ENCODE measurements around the gene ADCY5.

Gene ADCY5

DNA sequence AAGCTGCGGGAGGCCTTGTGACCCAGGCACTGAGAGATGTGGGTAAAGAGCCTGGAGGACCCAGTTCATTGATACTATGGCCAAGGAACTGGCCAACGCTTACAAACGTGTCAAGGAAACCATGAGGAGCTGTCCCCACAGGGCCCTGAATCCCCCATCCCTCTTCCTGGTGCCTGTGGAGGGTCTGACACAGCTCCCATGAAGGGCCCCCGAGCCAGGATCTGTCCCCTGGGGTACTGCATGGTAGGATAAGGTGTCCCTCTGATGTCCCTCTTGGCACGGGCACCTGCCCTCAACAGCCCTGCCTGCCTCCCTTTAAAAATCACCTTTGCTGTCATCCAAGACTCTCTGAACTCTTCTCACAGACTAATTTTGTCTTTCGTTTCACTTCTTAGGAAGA lies 122.4 kb downstream of the ADCY5 start:
- DNase-seq (ENCODE audit: extremely low read depth, low read depth), result no peak
- TF ChIP-seq, protein P1, sequence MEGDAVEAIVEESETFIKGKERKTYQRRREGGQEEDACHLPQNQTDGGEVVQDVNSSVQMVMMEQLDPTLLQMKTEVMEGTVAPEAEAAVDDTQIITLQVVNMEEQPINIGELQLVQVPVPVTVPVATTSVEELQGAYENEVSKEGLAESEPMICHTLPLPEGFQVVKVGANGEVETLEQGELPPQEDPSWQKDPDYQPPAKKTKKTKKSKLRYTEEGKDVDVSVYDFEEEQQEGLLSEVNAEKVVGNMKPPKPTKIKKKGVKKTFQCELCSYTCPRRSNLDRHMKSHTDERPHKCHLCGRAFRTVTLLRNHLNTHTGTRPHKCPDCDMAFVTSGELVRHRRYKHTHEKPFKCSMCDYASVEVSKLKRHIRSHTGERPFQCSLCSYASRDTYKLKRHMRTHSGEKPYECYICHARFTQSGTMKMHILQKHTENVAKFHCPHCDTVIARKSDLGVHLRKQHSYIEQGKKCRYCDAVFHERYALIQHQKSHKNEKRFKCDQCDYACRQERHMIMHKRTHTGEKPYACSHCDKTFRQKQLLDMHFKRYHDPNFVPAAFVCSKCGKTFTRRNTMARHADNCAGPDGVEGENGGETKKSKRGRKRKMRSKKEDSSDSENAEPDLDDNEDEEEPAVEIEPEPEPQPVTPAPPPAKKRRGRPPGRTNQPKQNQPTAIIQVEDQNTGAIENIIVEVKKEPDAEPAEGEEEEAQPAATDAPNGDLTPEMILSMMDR (IDR thresholded peaks at IDR 0.05; ENCODE audit: low read depth, low read length, missing control alignments), result no peak
- no peak overlapping the region for H3K4me3 ChIP-seq (replicated peaks; ENCODE audit: low read depth, low read length)

GRCh38 chr3:123325766-123326256 lies 123.1 kb downstream of the ADCY5 start:
- TF ChIP-seq, protein P1 (IDR thresholded peaks at IDR 0.05; ENCODE audit: low read depth, low read length, missing control alignments), result no peak
- no peak overlapping the region for H3K4me3 ChIP-seq (replicated peaks; ENCODE audit: low read depth, low read length)
- no peak for DNase-seq (ENCODE audit: extremely low read depth, low read depth)

GRCh38 chr3:123324880-123325765 lies 123.8 kb downstream of the ADCY5 start:
- DNase-seq (ENCODE audit: extremely low read depth, low read depth), result no peak
- TF ChIP-seq, protein P1 (IDR thresholded peaks at IDR 0.05; ENCODE audit: low read depth, low read length, missing control alignments), result no peak
- H3K4me3 ChIP-seq (replicated peaks; ENCODE audit: low read depth, low read length), result no peak overlapping the region

DNA sequence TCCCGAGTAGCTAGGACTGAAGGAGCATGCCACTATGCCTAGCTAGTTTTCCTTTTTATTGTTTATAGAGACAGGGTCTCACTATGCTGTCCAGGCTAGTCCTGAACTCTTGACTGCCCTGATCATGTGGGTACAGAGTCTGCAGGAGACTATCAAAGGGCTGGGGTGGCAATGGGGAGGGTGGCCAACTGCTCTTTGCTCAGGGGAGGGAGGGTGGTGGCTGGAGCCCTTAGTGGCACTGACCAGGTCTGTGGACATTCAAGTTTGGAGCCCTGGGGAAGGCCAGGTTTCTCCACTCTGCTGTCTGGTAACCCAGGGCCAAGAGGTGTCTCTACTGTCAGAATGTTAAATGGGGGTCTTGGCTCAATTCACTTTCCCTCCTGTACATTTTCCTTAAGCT lies 125.1 kb downstream of the ADCY5 start:
- DNase-seq (ENCODE audit: extremely low read depth, low read depth), result no peak
- H3K4me3 ChIP-seq (replicated peaks; ENCODE audit: low read depth, low read length), result no peak overlapping the region
- TF ChIP-seq, protein P1 (IDR thresholded peaks at IDR 0.05; ENCODE audit: low read depth, low read length, missing control alignments), result no peak

GRCh38 chr3:123322866-123323265 lies 126.0 kb downstream of the ADCY5 start:
- DNase-seq (ENCODE audit: extremely low read depth, low read depth), result no peak
- TF ChIP-seq, protein P1 (IDR thresholded peaks at IDR 0.05; ENCODE audit: low read depth, low read length, missing control alignments), result no peak

GRCh38 chr3:123321806-123322205 lies 127.1 kb downstream of the ADCY5 start:
- TF ChIP-seq, protein P1 (IDR thresholded peaks at IDR 0.05; ENCODE audit: low read depth, low read length, missing control alignments), result no peak
- no peak for DNase-seq (ENCODE audit: extremely low read depth, low read depth)
- H3K4me3 ChIP-seq (replicated peaks; ENCODE audit: low read depth, low read length), result no peak overlapping the region

More at GRCh38 chr3:123322866-123323265, 126.0 kb downstream of the ADCY5 start:
- H3K4me3 ChIP-seq (replicated peaks; ENCODE audit: low read depth, low read length), result no peak overlapping the region
